OCI-LY1 (cell line): ENCODE results near the gene LEP.

Experiments
- EZH2 ChIP-seq: fragments of 200-600 bp; sonication (generic), shearing (Covaris generic); IDR thresholded peaks from 2 replicates; pipeline ENCODE4 v1.8.0; 2017; ENCODE audit warnings: borderline replicate concordance, mixed run types, mild to moderate bottlenecking, antibody characterized with exemption, low read length, moderate library complexity, mixed read lengths
- TF ChIP-seq, protein P1 (sequence below): fragments of 200-600 bp; sonication (generic), shearing (Covaris generic); IDR thresholded peaks from 2 replicates; pipeline ENCODE4 v1.5.1; 2017; ENCODE audit warnings: mild to moderate bottlenecking, antibody characterized with exemption, low read length, moderate library complexity, mixed read lengths

DNA sequence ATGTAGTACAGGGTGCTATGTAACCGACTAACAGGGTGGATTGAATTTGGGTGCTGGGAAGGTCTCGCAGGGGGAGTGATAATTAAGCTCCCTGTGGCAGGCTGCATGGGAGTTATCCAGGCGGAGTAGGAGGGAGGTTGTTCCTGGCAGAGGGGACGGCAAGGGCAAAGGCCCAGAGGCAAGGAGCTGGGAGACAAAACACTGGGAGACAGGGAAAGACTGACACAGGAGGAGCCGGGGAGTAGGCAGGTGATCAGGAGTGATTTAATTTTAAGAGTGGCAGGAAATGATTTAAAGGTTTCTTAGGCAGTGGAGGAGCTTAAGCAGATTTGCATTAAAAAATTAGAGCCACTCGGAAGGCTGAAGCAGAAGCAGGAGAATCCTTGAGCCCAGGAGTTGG lies 40.7 kb upstream of the LEP start:
- TF ChIP-seq, protein P1, sequence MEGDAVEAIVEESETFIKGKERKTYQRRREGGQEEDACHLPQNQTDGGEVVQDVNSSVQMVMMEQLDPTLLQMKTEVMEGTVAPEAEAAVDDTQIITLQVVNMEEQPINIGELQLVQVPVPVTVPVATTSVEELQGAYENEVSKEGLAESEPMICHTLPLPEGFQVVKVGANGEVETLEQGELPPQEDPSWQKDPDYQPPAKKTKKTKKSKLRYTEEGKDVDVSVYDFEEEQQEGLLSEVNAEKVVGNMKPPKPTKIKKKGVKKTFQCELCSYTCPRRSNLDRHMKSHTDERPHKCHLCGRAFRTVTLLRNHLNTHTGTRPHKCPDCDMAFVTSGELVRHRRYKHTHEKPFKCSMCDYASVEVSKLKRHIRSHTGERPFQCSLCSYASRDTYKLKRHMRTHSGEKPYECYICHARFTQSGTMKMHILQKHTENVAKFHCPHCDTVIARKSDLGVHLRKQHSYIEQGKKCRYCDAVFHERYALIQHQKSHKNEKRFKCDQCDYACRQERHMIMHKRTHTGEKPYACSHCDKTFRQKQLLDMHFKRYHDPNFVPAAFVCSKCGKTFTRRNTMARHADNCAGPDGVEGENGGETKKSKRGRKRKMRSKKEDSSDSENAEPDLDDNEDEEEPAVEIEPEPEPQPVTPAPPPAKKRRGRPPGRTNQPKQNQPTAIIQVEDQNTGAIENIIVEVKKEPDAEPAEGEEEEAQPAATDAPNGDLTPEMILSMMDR = no peak
- no peak for TF ChIP-seq EZH2
